CD4-positive, alpha-beta T cell (primary cell): Measurements from ENCODE around the gene AAK1. TPM values are rescaled to one million over a fixed set of nuclear protein-coding genes. Genes with fewer than 3 reads are reported as not detected.

ENCODE experiments used
- ATAC-seq: fragments of 200-7000 bp; cut with Tn5 transposase; one replicate; pipeline ENCODE4 v1.10.0; 2022; ENCODE audit warnings: mild to moderate bottlenecking; ENCODE audit not compliant: poor library complexity
- CTCF ChIA-PET: fragments of 350-600 bp; sonication (Branson Sonifier 250); formaldehyde crosslinking; loops from one replicate; lab custom pipeline; 2021; ENCODE audit warnings: antibody characterized with exemption, inconsistent platforms; lab: Charles Lee
- POLR2A ChIA-PET: fragments of 350-600 bp; sonication (Branson Sonifier 250); formaldehyde crosslinking; loops from one replicate; lab custom pipeline; 2021; ENCODE audit warnings: antibody characterized with exemption, inconsistent platforms; lab: Charles Lee
- DNase-seq, 14 experiments: peaks; one replicate each; pipeline ENCODE4 v3.0.0-alpha.2; 2013 to 2020; ENCODE audit warnings: mixed read lengths in 2 of 14
- H3K27ac ChIP-seq, 2 donors: one replicate each; pipeline versions ENCODE4 v1.5.1 to v1.7.0; 2013; ENCODE audit warnings: low read length in 2 of 2, low read depth in 1 of 2, mild to moderate bottlenecking in 1 of 2
- H3K27me3 ChIP-seq, 2 experiments: 1 replicate in 1 of 2; 2 replicates in 1 of 2; pipeline versions ENCODE4 v1.6.1 to v1.7.0; 2013; ENCODE audit warnings: low read length in 2 of 2, control low read depth in 1 of 2, mild to moderate bottlenecking in 1 of 2, moderate library complexity in 1 of 2; ENCODE audit not compliant: insufficient read depth in 2 of 2, control insufficient read depth in 1 of 2
- H3K36me3 ChIP-seq: one replicate; pipeline ENCODE4 v1.6.1; 2013; ENCODE audit warnings: low read length, control low read depth; ENCODE audit not compliant: insufficient read depth
- H3K4me1 ChIP-seq: one replicate; pipeline ENCODE4 v1.6.1; 2013; ENCODE audit warnings: low read length, control low read depth; ENCODE audit not compliant: insufficient read depth
- H3K4me3 ChIP-seq: one replicate; pipeline ENCODE4 v1.5.1; 2013; ENCODE audit warnings: mild to moderate bottlenecking, low read length, moderate library complexity
- H3K9me3 ChIP-seq, 2 experiments: 1 replicate in 1 of 2; 2 replicates in 1 of 2; pipeline versions ENCODE4 v1.6.1 to v1.7.0; 2013; ENCODE audit warnings: low read length in 2 of 2, mild to moderate bottlenecking in 2 of 2, control low read depth in 1 of 2, moderate library complexity in 1 of 2; ENCODE audit not compliant: control insufficient read depth in 1 of 2, insufficient read depth in 1 of 2
- H3K27ac Mint-ChIP-seq: one replicate; pipeline ENCODE4 v1.8.0; 2020; ENCODE audit warnings: mixed read lengths
- H3K27me3 Mint-ChIP-seq: one replicate; pipeline ENCODE4 v1.8.0; 2021; ENCODE audit warnings: mixed read lengths
- H3K36me3 Mint-ChIP-seq: one replicate; pipeline ENCODE4 v1.8.0; 2021; ENCODE audit warnings: low read depth, mixed read lengths
- H3K4me1 Mint-ChIP-seq: one replicate; pipeline ENCODE4 v1.8.0; 2021; ENCODE audit warnings: low read depth, mixed read lengths
- H3K4me3 Mint-ChIP-seq: one replicate; pipeline ENCODE4 v1.8.0; 2020; ENCODE audit warnings: mild to moderate bottlenecking, mixed read lengths
- H3K9me3 Mint-ChIP-seq: one replicate; pipeline ENCODE4 v1.8.0; 2020; ENCODE audit warnings: mixed read lengths
- CTCF ChIP-seq: fragments of 200-600 bp; IDR thresholded peaks from one replicate; pipeline ENCODE4 v1.8.0; 2022; ENCODE audit warnings: antibody characterized with exemption, mild to moderate bottlenecking
- intact Hi-C, 2 experiments: fragments of 100-400 bp; cut with DNase I in 1 of 2; cut with micrococcal nuclease in 1 of 2; formaldehyde crosslinking; loops; one replicate each; pipeline versions ENCODE4 v1.15.1 to v1.9.0; 2023 to 2025; cut with DNase I, micrococcal nuclease
- total RNA-seq, 174 experiments: library from RNA in 2 of 174; stranded (reverse) in 2 of 174; gene quantifications; one replicate each; pipeline ENCODE4 v1.2.3 and lab custom pipeline; 2021 to 2026

AAK1 gene
- total RNA-seq, 2 experiments from 2014 or later = 201 to 208 TPM

GRCh38 chr2:69499242-69499641 lies 144.3 kb downstream of the AAK1 start:
- peaks cover 70% of the 10 kb centered on the region for H3K36me3 ChIP-seq
- intact Hi-C loops = no loop called here
- Mint-ChIP-seq H3K9me3 (no peaks in the 10 kb centered on the region), H3K27me3 (no peaks in the 10 kb centered on the region), H3K27ac (peak overlapping the region; percentile 87), H3K36me3 (peaks cover 84% of the 10 kb centered on the region), H3K4me1 (peaks cover 33% of the 10 kb centered on the region), H3K4me3 (no peak overlapping the region)
- DNase-seq (no peak), ATAC-seq (no peak)
- ChIA-PET POLR2A (no interaction called here), CTCF (no interaction called here)
- H3K9me3 ChIP-seq = no peaks in the 10 kb centered on the region
- H3K27me3 ChIP-seq = no peaks in the 10 kb centered on the region
- TF ChIP-seq CTCF = no peak
- H3K27ac ChIP-seq = peak overlapping the region in 1 of 2 donors; percentile 36
- H3K4me3 ChIP-seq = no peak overlapping the region
- peaks cover 3% of the 10 kb centered on the region for H3K4me1 ChIP-seq

- Mint-ChIP-seq H3K27me3 (no peaks in the 10 kb centered on the region), H3K9me3 (no peaks in the 10 kb centered on the region), H3K36me3 (peaks cover 90% of the 10 kb centered on the region), H3K4me3 (no peak overlapping the region), H3K4me1 (peaks cover 33% of the 10 kb centered on the region), H3K27ac (peak overlapping the region; percentile 55)
- peaks cover 67% of the 10 kb centered on the region for H3K36me3 ChIP-seq
- no peak overlapping the region for H3K27ac ChIP-seq
- ChIA-PET POLR2A (no interaction called here), CTCF (no interaction called here)
- no peak overlapping the region for H3K4me3 ChIP-seq
- no peaks in the 10 kb centered on the region for H3K27me3 ChIP-seq
- no peaks in the 10 kb centered on the region for H3K4me1 ChIP-seq
- H3K9me3 ChIP-seq = no peaks in the 10 kb centered on the region
- intact Hi-C loops = no loop called here
- no peak for TF ChIP-seq CTCF
- DNase-seq (no peak), ATAC-seq (no peak)
Measured at GRCh38 chr2:69495861-69496260, 147.7 kb downstream of the AAK1 start.

GRCh38 chr2:69495008-69495407 lies 148.5 kb downstream of the AAK1 start:
- intact Hi-C loops = no loop called here
- ATAC-seq = no peak
- Mint-ChIP-seq H3K9me3 (no peaks in the 10 kb centered on the region), H3K4me3 (no peak overlapping the region), H3K36me3 (peaks cover 91% of the 10 kb centered on the region), H3K27ac (peak overlapping the region; percentile 53), H3K27me3 (no peaks in the 10 kb centered on the region), H3K4me1 (peaks cover 33% of the 10 kb centered on the region)
- H3K27me3 ChIP-seq = no peaks in the 10 kb centered on the region
- DNase-seq = no peak
- H3K36me3 ChIP-seq = peaks cover 63% of the 10 kb centered on the region
- POLR2A ChIA-PET = no interaction called here
- CTCF ChIA-PET = no interaction called here
- TF ChIP-seq CTCF = no peak
- no peaks in the 10 kb centered on the region for H3K9me3 ChIP-seq
- no peak overlapping the region for H3K4me3 ChIP-seq
- no peaks in the 10 kb centered on the region for H3K4me1 ChIP-seq
- H3K27ac ChIP-seq = no peak overlapping the region
